ENCODE data around the gene ERBB4. TPM values are rescaled to one million over a fixed set of nuclear protein-coding genes. Genes with fewer than 3 reads are reported as not detected.
"Not testable (repeated sequence)": the region's sequence is repeated elsewhere in the genome, so short reads cannot be mapped to it uniquely, and the experiment has no call there.

The ERBB4 gene
- total and polyA plus RNA-seq, 7 donors = 0.07 to 7.5 (median 2.0) TPM

DNA sequence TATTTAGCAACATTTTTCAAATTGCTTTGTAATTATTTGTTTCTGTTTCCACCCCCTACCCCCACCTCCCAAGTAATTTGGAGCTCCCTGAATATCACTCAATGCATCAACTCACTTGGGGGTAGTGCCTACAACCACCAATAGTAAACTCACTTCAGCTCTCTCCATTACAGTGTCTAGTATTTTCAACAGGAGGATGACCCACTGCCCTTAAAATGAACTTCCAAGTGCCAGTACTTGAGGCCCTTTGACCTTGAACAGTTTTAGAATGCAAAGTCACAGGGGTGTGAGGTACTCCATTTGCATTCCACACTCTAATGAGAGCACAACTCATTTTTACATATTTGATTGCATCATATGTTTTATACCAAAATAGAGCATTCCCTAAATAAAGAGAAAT is 523.0 kb downstream of the ERBB4 start:
- intact Hi-C loops (cut with DNase I) = no loop called here
- TF ChIP-seq, protein P1, sequence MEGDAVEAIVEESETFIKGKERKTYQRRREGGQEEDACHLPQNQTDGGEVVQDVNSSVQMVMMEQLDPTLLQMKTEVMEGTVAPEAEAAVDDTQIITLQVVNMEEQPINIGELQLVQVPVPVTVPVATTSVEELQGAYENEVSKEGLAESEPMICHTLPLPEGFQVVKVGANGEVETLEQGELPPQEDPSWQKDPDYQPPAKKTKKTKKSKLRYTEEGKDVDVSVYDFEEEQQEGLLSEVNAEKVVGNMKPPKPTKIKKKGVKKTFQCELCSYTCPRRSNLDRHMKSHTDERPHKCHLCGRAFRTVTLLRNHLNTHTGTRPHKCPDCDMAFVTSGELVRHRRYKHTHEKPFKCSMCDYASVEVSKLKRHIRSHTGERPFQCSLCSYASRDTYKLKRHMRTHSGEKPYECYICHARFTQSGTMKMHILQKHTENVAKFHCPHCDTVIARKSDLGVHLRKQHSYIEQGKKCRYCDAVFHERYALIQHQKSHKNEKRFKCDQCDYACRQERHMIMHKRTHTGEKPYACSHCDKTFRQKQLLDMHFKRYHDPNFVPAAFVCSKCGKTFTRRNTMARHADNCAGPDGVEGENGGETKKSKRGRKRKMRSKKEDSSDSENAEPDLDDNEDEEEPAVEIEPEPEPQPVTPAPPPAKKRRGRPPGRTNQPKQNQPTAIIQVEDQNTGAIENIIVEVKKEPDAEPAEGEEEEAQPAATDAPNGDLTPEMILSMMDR (IDR thresholded peaks at IDR 0.05) = no peak
- Histone ChIP-seq H3K4me1 (no peaks in the 10 kb centered on the region), H3K27ac (no peak overlapping the region), H3K27me3 (ENCODE audit: insufficient read depth in 3 of 3, low read length in 2 of 3) (no peaks in the 10 kb centered on the region), H3K36me3 (ENCODE audit: insufficient read depth in 1 of 2, low read depth in 1 of 2) (no peaks in the 10 kb centered on the region), H3K4me3 (no peak overlapping the region), H3K9me3 (no peaks in the 10 kb centered on the region)
- no peak for DNase-seq
- no peak for ATAC-seq

GRCh38 chr2:212013626-212014025 is 525.0 kb downstream of the ERBB4 start:
- Histone ChIP-seq H3K4me3 (no peak overlapping the region), H3K4me1 (no peaks in the 10 kb centered on the region), H3K27me3 (ENCODE audit: insufficient read depth in 3 of 3, low read length in 2 of 3) (no peaks in the 10 kb centered on the region), H3K9me3 (no peaks in the 10 kb centered on the region), H3K36me3 (ENCODE audit: insufficient read depth in 1 of 2, low read depth in 1 of 2) (no peaks in the 10 kb centered on the region), H3K27ac (no peak overlapping the region)
- ATAC-seq (no peak), DNase-seq (no peak)
- WGBS, 3 donors = 71 to 82% (median 81%) methylated on average over 2 of the region's 2 CpGs
- TF ChIP-seq, protein P1 (IDR thresholded peaks at IDR 0.05) = no peak
- intact Hi-C loops (cut with DNase I) = no loop called here

DNA sequence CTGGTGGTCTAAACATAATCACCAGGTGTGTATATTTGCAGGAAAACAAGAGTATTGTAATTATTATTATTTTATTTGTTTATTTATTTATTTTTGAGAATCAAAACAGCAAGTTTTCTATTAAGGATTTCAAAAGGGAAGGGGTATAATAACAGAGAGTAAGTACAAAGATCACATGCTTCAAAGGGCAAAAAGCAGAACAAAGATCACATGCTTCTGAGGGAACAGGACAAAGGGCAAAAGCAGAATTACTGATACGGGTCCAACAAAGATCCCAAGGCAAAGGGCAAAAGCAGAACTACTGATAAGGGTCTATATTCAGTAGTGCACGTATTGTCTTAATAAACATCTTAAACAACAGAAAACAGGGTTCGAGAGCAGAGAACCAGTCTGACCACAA is 528.3 kb downstream of the ERBB4 start:
- H3K4me1 ChIP-seq; DNase-seq; H3K9me3 ChIP-seq; ATAC-seq; H3K4me3 ChIP-seq; intact Hi-C loops (cut with DNase I); H3K36me3 ChIP-seq (ENCODE audit: insufficient read depth in 1 of 2, low read depth in 1 of 2); H3K27me3 ChIP-seq (ENCODE audit: insufficient read depth in 3 of 3, low read length in 2 of 3); H3K27ac ChIP-seq: not testable (repeated sequence)
- WGBS, 3 donors = 89 to 95% (median 92%) methylated on average over 3 of the region's 3 CpGs

DNA sequence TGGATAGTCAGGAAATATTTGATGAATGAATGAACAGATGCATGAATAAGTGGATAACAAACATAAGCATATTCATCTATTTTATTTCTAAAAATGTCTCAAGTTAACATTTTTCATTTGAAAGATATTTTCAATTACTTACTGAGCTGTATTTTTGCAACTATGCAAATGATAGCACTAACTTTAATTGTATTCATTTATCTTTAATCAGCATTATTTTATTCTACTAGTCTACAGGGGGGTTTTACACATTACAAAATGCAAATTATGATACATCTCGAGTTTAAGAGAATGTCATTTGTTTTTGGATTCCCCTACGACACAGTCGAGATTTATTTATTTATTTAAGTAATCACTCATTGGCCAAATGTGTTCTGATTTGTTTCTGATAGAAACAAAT is 530.6 kb downstream of the ERBB4 start:
- no peak overlapping the region for H3K4me3 ChIP-seq
- H3K27me3 ChIP-seq (ENCODE audit: insufficient read depth in 3 of 3, low read length in 2 of 3) = no peaks in the 10 kb centered on the region
- DNase-seq (no peak), ATAC-seq (no peak)
- WGBS, 3 donors = 65 to 73% (median 70%) methylated on average over 3 of the region's 3 CpGs
- intact Hi-C loops (cut with DNase I) = no loop called here
- H3K27ac ChIP-seq = no peak overlapping the region
- H3K4me1 ChIP-seq = no peaks in the 10 kb centered on the region
- TF ChIP-seq, protein P1 (IDR thresholded peaks at IDR 0.05) = no peak
- H3K36me3 ChIP-seq (ENCODE audit: insufficient read depth in 1 of 2, low read depth in 1 of 2) = no peaks in the 10 kb centered on the region
- no peaks in the 10 kb centered on the region for H3K9me3 ChIP-seq

DNA sequence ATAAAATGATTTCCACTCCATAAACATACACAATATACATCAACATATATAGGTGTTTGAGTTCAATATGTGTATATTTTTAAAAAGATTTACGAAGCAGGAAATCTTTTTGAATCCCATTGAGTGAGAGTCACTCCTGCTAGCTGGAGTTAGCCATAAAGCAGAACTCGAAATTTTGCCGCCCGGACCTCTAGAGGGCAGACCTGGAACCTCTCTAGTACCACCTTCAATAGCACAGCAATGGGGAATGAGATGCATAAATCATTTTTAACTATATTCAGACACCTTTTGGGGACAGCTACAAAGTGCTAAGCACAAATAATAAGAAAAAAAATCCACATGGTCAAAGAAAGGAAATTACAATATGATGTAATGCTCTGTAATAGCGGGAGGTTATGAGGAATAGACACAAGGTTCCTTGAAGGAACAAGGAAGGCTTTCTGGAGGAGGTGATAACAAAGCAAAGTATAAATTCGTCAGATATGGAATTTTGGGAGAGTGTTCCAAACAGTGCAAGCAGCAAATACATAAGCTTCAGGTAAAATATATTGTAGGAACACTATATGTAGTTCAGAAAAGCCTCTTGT is 533.4 kb downstream of the ERBB4 start:
- TF ChIP-seq, protein P1 (IDR thresholded peaks at IDR 0.05) = peak; percentile 21
- H3K4me3 ChIP-seq = no peak overlapping the region
- intact Hi-C loops (cut with DNase I) = no loop called here
- WGBS, 3 donors = 45 to 54% (median 47%) methylated on average over 6 of the region's 6 CpGs
- H3K36me3 ChIP-seq (ENCODE audit: insufficient read depth in 1 of 2, low read depth in 1 of 2) = no peaks in the 10 kb centered on the region
- DNase-seq (no peak), ATAC-seq (peak in 1 of 4 donors; percentile 27)
- no peaks in the 10 kb centered on the region for H3K27me3 ChIP-seq (ENCODE audit: insufficient read depth in 3 of 3, low read length in 2 of 3)
- no peaks in the 10 kb centered on the region for H3K9me3 ChIP-seq
- H3K4me1 ChIP-seq = peaks cover 3% of the 10 kb centered on the region
- H3K27ac ChIP-seq = no peak overlapping the region
